ENCODE data around the gene PDLIM4.
A peak's percentile ranks its signal among the peaks of the same experiment; 100 is the strongest.

The PDLIM4 gene

GRCh38 chr5:132293066-132293991, 35.8 kb downstream of the PDLIM4 start:
- DNase-seq, result peak; percentile 83

- DNase-seq, result peak; percentile 34
Measured at GRCh38 chr5:132293992-132294727, 36.7 kb downstream of the PDLIM4 start, which contains the start of gene SLC22A4. Gene SLC22A4 (plus strand): TSS chr5:132294394. CDS start chr5:132294617, 223 bp downstream.

- no peak for DNase-seq
Measured at GRCh38 chr5:132294728-132295504, 37.4 kb downstream of the PDLIM4 start.

GRCh38 chr5:132295505-132296411, 38.3 kb downstream of the PDLIM4 start:
- DNase-seq, result no peak

GRCh38 chr5:132296412-132297016, 39.0 kb downstream of the PDLIM4 start:
- no peak for DNase-seq

DNA sequence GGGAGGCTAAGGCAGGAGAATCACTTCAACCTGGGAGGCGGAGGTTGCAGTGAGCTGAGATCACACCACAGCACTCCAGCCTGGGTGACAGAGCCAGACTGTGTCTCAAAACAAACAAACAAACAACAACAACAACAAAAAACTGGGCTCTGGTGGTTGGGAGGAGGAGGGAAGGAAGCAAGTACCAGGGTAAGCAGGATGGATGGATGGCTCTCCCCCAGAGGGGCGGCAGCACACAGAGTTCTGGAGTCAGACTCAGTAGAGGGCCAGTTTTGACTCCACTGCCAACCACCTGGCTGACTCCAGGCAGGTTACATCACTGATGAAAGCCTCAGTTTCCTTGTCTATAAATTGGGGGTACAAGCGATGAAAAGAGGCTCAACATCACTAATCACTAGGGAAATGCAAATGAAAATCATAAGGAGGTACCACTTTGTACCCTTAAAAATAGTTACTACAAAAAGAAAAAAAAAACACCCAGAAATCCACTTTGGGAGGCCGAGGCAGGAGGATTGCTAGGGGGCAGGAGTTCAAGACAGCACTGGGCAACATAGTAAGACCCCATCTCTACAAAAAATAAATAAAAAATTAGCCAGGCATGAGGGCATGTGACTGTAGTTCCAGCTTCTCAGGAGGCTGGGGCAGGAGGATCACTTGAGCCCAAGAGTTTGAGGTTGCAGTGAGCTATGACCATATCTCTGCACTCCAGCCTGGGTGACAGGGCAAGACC, 39.9 kb downstream of the PDLIM4 start:
- no peak for DNase-seq

GRCh38 chr5:132298298-132299212, 41.1 kb downstream of the PDLIM4 start:
- no peak for DNase-seq

DNA sequence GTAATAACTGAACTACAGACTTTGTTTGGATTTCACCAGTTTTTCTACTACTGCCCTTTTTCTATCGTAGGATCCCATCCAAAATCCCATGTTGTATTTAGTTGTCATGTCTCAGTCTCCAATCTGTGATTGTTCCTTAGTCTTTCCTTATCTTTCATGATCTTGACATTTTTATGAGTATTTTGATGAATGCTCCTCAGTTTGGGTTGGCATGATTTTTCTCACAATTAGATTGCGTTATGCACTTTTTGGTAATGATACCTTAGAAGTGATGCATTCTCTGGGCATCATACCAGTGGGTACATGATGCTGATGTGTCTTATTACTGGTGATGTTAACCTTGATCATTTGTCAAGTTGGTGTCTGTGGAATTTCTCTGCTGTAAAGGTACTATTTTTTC, 42.4 kb downstream of the PDLIM4 start:
- DNase-seq, result no peak

GRCh38 chr5:132300577-132301343, 43.3 kb downstream of the PDLIM4 start:
- no peak for DNase-seq

DNA sequence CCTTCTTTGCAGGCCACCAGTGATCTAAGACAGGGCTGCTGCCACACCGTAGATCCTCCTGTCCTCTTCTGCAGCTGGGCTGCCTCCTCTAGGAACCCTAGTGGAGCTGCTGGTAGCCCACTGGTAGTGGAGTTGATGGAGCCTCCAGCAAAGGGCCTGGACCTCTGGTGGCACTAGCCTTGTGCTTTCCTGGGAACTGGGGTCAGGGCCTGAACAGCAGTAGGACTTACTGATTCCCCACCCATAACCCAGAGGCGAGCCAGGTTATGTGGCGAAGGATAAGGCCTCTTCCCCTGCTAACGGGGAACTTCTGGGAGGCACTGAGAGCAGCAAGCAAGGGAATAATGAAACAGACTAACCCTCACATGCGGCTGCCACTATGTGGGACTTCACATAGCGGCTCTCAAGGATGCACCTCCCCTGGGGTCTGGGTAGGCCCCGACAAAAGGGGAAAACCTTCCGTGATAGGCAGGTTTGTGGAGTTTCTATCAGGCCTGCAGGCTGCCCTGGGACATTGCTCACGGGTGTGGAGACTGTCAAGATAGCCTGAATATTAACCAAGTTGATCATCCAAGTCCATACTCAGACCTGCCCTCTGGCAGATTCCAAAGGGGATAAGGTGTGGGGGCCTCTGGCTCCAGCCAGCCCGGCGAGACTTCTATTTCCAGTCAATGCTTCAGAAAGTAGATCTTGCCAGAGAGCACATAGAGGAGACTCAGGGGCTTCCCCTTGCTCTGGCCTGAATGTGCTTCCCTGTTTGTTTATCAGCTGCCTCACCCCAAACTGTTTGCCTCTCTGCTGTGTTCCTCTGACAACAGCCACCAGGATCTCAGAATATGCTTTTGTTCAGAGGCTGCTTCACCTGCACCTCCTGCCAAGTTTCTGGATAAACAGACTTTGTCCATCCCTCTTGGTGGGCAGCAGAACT, 44.1 kb downstream of the PDLIM4 start:
- DNase-seq, result no peak

DNA sequence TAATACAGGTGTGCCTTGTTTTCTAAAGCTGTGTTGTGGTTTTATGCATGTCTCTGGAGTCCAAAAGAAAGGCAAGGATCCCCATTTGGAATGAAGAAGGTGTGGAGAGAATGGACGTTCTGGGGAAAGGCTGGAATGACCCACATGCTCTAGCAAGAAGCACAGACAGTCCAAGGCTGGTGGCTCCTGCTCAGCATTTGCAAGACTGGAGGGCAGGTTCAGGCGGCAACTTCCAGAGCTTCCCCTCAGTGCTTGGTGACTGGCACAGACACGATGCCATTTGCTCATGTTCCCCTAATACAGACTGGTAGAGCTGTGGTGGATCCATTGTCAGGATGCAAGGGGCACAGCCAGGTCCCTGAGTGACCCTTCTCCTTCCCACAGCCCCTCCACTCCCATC, 44.9 kb downstream of the PDLIM4 start:
- no peak for DNase-seq

GRCh38 chr5:132303589-132303988, 46.1 kb downstream of the PDLIM4 start:
- no peak for DNase-seq

DNA sequence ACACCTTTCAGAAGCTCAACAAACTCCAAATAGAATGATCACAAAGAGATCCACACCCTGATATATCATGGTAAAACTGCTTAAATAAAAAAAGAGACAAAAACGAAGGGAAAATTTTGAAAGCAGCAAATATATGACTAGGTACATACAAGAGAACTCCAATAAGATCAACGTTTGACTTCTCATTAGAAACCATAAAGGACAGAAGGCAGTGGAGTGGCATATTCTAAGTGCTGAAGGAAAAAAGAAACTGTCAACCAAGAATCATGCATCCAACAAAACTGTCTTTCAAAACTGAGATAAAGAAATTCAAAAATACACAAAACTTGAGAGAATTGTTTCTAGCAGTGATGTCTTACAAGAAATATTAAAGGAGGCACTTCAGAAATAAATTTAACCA, 47.9 kb downstream of the PDLIM4 start:
- no peak for DNase-seq

GRCh38 chr5:132308701-132309100, 51.2 kb downstream of the PDLIM4 start:
- DNase-seq, result no peak

DNA sequence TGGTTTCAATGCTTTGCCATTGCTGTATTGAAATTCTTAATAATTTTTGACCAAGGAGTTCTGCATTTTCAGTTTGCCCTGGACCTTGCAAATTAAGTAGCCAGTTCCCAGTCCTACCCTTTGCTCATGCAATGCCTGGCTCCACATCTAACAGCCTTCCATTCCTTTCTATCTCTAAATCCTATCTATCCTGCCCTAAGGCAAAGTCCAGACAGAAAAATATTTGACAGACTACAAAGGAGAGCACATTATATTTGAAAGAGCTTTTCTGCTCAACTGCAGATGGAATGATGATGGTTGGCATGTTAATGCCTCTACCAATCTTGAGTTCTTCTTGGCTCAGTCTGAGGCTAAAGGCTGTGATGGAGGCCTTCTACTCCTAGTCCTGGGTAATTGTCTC, 52.2 kb downstream of the PDLIM4 start:
- no peak for DNase-seq

GRCh38 chr5:132310141-132310834, 52.8 kb downstream of the PDLIM4 start:
- DNase-seq, result no peak

GRCh38 chr5:132313366-132313765, 55.9 kb downstream of the PDLIM4 start:
- DNase-seq, result no peak
